Measurements from ENCODE around the gene CPNE7.

CPNE7 gene

DNA sequence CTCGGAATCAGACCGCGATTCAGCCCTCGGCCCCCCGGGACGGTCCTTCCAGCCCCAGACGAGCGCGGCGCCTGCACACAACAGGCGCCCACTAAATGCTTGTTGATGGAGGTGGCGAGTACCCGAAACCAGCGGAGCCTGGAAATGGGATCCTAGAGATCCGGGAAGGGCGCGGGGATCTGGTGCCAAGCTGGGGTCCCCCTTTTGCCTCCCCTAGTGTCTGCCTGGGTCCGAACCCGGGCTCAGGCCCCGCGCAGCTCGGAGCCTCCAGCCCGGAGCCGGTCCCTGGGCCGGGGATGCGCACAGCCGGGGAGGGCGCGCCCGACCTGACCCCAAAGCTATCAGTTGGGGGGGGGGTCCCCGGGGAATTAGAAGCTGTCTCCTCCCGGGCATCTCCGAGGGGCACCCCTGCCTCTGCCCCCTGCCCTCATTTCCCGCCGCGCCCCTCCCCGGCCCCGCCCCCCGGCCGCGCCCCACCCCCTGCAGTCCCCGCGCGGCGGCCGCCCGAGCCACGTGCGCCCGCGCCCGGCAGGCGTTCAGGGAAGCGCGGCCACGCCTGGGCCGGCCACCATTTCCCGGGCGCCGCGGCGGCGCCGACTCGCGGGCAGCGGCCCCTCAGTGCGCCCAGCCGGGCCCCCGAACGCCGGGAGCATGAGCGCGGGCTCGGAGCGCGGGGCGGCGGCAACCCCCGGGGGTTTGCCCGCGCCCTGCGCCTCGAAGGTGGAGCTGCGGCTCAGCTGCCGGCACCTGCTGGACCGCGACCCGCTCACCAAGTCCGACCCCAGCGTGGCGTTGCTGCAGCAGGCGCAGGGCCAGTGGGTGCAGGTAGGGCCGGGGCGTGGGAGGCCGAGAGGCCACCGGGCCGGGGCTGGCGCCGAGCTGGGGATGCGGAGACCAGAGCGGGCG lies at the start of gene CPNE7:
TSS of gene CPNE7 (plus strand) at position 512 of the 906 bp plus-strand sequence. CDS start at position 652, 140 bp downstream.
- TF ChIP-seq ZFX (IDR thresholded peaks at IDR 0.05; ENCODE audit: borderline replicate concordance) = no peak
- no peak for TF ChIP-seq CTCF (IDR thresholded peaks at IDR 0.05)
- peak within 1 kb of the TSS; percentile 86 for H3K27ac ChIP-seq

- TF ChIP-seq CTCF (IDR thresholded peaks at IDR 0.05) (no peak), ZFX (IDR thresholded peaks at IDR 0.05; ENCODE audit: borderline replicate concordance) (no peak)
- H3K27ac ChIP-seq = no peak overlapping the region
These were observed 46.5 kb upstream of the CPNE7 start for GRCh38 chr16:89529097-89529496.

DNA sequence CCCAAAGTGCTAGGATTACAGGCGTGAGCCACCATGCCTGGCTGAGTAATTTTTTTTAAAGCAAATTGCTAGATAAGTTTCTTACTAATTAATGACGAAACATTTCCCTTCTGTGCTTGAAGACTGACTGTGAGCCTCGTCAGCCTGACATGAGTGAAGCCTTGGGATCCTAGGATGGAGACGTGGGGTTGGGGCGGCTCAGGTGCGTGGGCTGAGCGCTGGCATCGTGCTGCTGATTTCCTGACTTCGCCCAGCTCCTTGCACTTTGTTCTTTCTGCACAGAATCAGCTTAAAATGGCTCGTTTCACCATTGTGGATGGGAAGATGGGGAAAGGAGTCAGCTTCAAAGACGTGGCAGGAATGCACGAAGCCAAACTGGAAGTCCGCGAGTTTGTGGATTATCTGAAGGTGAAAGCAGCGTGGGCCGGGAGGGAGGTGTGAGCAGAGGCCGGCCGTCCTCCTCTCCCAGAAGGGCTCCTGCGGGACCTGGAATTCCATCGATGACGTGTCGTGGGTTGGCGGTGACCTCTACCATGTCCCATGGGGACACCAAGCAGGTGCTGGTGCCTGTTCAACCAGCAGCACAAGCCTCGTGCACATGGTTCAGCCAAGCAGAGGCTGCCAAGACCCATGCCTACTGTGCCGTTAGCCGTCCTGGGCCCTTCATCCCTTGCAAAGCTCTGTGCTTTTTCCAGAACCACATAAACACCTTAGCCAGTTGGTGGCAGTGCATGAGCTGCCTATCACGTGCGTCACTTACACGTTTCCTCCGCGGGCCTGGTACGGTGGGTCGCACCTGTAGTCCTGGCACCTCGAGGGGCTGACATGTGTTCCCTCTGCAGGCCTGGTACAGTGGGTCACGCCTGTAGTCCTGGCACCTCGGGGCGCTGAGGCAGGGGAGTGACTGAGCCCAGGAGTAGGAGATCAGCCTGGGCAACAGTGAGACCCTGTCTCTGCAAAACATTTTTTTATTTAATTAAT lies 44.9 kb upstream of the CPNE7 start:
- H3K27ac ChIP-seq = no peak overlapping the region
- TF ChIP-seq ZFX (IDR thresholded peaks at IDR 0.05; ENCODE audit: borderline replicate concordance) (no peak), CTCF (IDR thresholded peaks at IDR 0.05) (no peak)

DNA sequence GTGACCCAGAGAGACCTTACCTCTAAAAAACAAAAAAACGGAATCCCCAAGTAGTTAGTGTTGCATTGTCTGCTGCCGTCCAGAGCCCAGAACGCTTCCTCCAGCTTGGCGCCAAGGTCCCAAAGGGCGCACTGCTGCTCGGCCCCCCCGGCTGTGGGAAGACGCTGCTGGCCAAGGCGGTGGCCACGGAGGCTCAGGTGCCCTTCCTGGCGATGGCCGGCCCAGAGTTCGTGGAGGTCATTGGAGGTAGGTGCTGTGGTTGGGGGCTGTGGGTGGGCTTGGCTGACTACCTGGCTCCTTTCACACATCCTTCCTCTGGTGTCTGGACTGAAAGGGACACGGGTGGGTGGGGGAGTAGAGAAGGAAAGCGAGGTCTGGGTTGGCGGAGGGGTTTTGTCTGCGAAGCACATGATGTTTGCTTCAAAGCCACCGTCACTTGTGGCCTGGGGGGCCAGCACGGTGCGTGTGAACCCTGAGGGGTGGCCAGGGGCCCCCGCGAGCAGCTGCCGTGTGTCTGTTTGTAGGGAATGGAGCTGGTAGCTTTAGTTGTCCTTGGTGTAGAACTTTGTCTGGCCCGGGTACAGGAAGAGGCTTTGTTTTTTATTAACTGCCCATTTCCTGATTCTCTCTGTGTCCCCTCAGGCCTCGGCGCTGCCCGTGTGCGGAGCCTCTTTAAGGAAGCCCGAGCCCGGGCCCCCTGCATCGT lies 43.6 kb upstream of the CPNE7 start:
- H3K27ac ChIP-seq = no peak overlapping the region

GRCh38 chr16:89534252-89534756 lies 41.3 kb upstream of the CPNE7 start:
- H3K27ac ChIP-seq = no peak overlapping the region
- no peak for TF ChIP-seq ZFX (IDR thresholded peaks at IDR 0.05; ENCODE audit: borderline replicate concordance)

More for the DNA sequence above, 43.6 kb upstream of the CPNE7 start:
- TF ChIP-seq CTCF (IDR thresholded peaks at IDR 0.05) = no peak
- TF ChIP-seq ZFX (IDR thresholded peaks at IDR 0.05; ENCODE audit: borderline replicate concordance) = no peak

GRCh38 chr16:89536371-89536770 lies 39.2 kb upstream of the CPNE7 start:
- TF ChIP-seq CTCF (IDR thresholded peaks at IDR 0.05) (no peak), ZFX (IDR thresholded peaks at IDR 0.05; ENCODE audit: borderline replicate concordance) (no peak)
- no peak overlapping the region for H3K27ac ChIP-seq

Measured in 22Rv1 (cell line).